ENCODE measurements around the gene FOXN3.
A peak's percentile ranks its signal among the peaks of the same experiment; 100 is the strongest.

Gene FOXN3

GRCh38 chr14:89325299-89325883 lies 91.6 kb downstream of the FOXN3 start:
- no peak for DNase-seq

GRCh38 chr14:89324501-89325298 lies 92.3 kb downstream of the FOXN3 start:
- no peak for DNase-seq

- DNase-seq: no peak
These were observed 96.5 kb downstream of the FOXN3 start for GRCh38 chr14:89320381-89321000.

- DNase-seq: no peak
These were observed 97.3 kb downstream of the FOXN3 start for GRCh38 chr14:89319687-89320086.

GRCh38 chr14:89317051-89317691 lies 99.9 kb downstream of the FOXN3 start:
- DNase-seq: no peak

GRCh38 chr14:89315493-89316470 lies 101.3 kb downstream of the FOXN3 start:
- no peak for DNase-seq

- DNase-seq: no peak
These were observed 102.8 kb downstream of the FOXN3 start for GRCh38 chr14:89314274-89314673.

GRCh38 chr14:89312932-89313331 lies 104.1 kb downstream of the FOXN3 start:
- no peak for DNase-seq

GRCh38 chr14:89310211-89310610 lies 106.8 kb downstream of the FOXN3 start:
- DNase-seq: no peak

- DNase-seq: no peak
These were observed 107.3 kb downstream of the FOXN3 start for GRCh38 chr14:89309670-89310177.

GRCh38 chr14:89308232-89308959 lies 108.6 kb downstream of the FOXN3 start:
- no peak for DNase-seq

- no peak for DNase-seq
These were observed 109.6 kb downstream of the FOXN3 start for GRCh38 chr14:89307409-89307808.

GRCh38 chr14:89304972-89305703 lies 111.9 kb downstream of the FOXN3 start:
- DNase-seq: peak; percentile 58

- DNase-seq: no peak
These were observed 112.5 kb downstream of the FOXN3 start for GRCh38 chr14:89304561-89304960.

- DNase-seq: peak; percentile 64
These were observed 113.3 kb downstream of the FOXN3 start for GRCh38 chr14:89303456-89304435.

GRCh38 chr14:89302396-89302950 lies 114.6 kb downstream of the FOXN3 start:
- no peak for DNase-seq

GRCh38 chr14:89299587-89299986 lies 117.4 kb downstream of the FOXN3 start:
- no peak for DNase-seq

GRCh38 chr14:89298056-89298834 lies 118.8 kb downstream of the FOXN3 start:
- DNase-seq: no peak
